ENCODE data around the gene BCL2L1.
"Not testable (repeated sequence)": the region's sequence is repeated elsewhere in the genome, so short reads cannot be mapped to it uniquely, and the experiment has no call there.

Gene BCL2L1

DNA sequence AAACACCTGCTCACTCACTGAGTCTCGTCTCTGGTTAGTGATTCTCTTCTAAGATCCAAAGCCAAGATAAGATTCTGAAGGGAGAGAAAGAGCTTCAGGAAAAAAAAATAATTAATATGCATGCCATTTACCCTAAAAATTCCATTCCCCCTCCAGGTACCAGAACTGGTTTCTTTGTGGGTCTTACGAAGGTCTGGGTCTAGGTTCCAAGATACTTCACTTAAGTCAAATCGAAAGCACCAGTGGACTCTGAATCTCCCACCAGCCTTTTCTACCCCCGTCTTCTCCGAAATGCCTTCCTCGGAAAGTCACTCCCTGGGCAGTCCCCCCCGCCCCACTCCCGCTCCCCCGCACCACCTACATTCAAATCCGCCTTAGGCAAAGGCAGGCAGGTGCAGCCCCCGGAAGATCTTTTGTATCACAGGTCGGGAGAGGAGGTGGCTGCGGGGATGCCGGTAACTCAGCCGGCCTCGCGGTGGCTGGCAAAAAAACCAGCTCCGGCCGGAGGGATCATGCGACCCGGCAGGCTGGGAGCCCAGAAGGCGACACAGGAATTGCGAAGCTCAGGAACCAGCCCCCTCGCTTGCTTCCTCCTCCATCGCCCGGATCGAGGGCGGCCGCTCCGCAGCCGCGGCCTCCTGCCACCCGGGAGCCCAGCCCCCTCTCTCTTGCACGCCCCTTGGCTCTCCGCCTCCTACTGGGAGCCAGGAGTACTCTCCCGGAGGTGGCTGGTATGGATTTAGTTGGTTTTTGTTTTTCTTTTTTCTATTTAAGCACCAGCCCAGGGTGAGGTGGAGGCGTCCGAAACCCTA lies at the start of gene BCL2L1:
Gene BCL2L1, minus strand, starts transcription at position 612 of the 812 bp plus-strand sequence. CDS start 650 bp downstream, outside the sequence.
- DNase-seq, result peak; percentile 22 to 64 (median 52)

DNA sequence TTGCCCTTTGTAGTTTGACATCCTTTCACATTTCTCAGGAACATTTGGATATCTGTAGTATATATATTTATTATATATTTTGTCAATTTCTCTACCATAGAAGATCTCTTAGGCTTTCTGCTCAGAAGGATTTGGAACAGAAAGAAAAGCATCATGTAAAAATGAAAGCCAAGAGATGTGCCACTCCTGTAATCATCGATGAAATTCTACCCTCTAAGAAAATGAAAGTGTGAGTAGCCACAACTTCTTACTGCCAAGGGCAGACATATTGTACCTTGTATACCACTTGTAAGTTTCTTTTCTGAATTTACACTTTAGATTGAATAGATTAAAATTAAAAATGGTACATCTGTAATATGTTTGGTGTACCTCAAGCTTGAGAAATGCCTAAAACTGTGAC lies 47.6 kb upstream of the BCL2L1 start:
- no peak for DNase-seq

DNA sequence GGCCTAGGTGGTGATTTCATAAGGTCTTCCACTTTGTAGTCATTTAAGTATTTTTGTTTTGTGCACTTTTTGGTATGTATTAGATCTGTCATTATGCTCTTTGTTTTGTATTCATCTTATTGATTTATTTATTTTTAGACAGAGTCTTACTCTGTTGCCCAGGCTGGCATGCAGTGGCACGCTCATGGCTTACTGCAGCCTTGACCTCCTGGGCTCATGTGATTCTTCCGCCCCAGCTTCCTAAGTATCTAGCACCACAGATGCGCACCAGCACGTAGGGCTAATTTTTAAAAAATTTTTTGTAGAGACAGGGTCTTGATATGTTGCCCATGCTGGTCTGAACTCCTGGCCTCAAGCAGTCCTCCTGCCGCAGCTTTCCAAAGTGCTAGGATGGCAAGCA lies 47.0 kb upstream of the BCL2L1 start:
- DNase-seq, result no peak

DNA sequence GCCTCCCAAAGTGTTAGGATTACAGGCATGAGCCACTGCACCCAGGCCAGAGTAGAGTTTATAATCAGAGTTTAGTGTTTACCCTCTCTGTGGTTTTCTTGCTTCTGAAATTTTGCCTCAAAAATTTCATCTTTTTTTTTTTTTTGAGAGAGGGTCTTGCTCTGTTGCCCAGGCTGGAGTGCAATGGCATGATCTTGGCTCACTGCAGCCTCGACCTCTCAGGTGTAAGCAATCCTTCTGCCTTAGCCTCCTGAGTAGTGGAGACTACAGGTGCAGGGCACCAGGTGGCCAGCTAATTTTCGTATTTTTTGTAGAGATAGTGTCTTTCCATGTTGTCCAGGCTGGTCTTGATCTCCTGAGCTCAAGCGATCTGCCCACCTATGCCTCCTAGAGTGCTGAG lies 45.1 kb upstream of the BCL2L1 start:
- no peak for DNase-seq

DNA sequence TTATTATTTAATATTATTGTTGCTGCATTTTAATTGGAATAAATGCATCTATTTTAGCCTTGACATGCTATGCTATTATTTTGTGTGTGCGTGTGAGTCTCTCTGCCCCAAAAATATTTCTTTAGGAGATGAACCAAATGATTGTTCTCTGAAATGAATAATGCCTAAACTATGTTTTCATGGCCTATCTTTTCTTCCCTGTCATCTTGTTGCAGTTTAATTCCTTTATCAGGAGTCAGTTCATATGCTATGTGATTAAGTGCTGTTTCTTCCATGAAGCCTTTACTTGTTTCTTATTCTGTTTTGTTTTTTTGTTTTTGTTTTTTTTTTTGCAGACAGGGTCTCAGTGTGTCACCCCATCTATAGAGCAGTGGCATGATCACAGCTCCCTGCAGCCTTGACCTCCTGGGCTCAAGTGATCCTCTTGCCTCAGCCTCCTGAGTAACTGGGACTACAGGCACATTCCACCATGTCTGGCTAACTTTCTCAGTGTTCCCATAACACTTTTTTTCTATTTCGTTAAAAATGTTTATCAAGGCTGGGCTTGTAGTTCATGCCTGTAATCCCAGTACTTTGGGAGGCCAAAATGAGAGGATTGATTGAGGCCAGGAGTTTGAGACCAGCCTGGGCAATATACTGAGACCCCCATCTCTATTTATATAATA lies 42.1 kb upstream of the BCL2L1 start:
- DNase-seq, result no peak

DNA sequence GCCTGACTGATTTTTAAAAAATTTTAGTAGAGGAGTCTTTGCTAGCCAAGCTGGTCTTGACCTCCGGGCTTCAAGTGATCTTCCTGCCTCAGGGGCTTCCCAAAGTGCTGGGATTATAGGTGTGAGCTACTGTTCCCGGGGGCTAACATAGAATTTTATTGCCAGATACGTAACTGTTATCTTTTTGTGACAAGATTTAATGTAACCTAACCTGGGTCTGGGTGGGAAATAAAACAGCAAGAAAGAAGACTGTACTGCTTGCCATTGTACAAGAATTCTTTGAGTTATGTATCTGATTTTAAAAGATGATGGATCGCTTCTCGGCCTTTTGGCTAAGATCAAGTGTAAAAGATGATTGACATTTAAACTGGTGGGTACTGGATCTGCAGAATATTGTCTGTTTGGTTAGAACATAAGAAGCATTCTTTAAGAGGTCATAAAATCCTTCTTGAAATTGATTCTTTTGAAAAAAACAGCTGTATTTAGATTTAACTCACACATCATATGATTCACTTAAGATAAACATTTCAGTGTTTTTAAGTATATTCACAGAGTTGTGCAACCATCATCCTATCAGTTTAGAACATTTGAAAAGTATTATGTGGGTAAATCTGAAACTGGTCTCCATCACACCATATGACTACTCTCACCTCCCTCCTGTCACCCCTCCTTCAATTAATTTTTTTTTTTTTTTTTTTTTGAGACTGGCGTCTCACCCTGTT lies 38.0 kb upstream of the BCL2L1 start:
- no peak for DNase-seq

DNA sequence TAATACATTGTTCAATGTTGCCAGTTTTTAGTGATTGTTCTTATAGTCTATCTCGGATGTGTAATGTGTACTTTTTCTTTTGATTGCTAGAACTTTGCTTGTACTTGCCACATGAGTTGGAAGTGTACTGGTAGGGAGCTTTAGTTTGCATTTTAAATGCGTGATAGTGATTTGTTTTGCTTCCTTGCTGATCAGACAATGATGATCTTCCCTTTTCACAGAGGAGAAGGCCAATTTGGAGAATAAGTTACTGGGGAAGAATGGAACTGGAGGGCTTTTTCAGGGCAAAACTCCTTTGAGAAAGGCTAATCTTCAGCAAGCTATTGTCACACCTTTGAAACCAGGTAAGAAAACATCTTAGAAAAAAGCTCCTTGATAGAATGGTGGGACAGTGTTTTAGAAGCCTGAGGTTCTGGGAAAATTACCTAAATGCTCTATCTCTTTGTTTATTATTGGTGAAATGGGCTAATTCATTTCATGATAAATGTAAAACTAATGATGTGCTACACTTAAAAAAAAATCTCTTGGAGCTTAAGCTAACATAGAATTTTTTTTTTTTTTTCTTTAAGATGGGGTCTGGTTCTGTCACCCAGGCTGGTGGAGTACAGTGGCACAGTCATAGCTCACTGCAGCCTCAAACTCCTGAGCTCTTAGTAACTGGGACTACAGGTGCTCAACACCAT lies 37.3 kb upstream of the BCL2L1 start:
- DNase-seq, result no peak

DNA sequence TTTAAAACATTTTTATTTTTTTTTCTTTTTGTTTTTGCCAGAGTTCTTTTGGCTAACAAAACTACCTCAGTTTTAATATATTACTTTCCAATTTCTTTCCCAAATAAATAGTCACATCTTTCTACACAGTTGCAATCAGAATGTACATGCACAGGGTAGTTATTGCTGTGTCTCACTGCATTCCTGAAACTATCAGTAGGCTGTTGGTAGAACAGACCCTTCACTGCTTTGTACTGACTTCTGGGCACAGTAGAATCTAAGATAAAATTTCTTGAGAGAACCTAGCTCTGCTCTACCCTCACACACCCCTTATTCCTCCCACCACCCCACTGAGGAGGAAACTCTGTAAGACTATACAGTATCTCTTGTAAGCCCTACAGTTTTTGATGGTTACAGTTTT lies 36.3 kb upstream of the BCL2L1 start:
- DNase-seq, result no peak

DNA sequence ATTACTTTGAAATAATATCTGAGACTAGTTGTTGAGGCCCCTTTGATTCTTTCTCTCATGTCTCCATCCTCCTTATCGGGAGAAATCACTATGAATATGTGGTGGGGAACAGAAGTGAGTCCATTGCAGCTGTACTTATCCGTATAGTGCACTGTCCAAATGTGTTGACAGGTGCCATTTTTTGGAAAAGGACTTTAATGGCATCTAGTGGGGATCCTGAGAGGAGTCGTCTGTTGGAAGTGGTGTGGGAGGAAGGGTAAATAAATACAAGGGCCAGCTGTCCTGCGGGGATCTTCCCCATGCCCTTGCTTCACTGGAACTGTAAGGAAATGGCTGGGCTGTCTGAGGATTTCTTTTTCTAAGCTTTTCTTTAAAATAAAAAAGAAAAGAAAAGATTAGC lies 35.9 kb upstream of the BCL2L1 start:
- DNase-seq, result no peak

DNA sequence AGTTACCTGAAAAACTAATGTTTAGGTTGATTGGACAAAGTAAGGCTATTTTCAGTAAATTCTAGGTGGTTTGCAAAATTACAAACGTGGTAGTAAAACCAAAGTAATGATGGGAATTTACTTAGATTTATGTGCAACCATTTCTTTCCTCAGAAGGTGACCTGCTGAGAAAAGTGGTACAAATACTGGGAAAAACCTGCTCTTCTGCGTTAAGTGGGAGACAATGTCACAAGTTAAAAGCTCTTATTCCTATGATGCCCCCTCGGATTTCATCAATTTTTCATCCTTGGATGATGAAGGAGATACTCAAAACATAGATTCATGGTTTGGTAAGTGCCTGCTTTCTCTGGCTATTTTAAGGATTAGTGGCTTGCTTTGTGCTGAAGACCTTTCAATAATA lies 34.6 kb upstream of the BCL2L1 start:
- no peak for DNase-seq

DNA sequence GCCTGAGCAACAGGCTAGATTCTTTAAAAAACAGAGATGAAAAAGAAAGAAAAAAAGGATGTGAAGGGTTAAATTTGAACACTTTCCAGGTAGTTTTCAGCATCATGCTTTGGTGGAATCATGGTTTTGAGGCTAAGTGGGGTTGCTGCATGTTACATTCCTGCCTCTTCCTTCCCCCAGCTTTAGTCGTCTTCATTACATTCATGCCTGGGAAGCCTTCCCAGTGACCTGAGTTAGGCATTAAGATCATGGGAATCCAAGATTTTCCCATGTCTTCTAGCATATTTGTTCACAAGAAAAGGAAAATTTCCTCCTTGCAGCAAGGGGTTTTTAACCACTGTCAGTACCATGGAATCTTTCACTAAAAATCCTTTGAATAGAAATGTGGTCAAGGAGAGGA lies 28.5 kb upstream of the BCL2L1 start:
- no peak for DNase-seq

DNA sequence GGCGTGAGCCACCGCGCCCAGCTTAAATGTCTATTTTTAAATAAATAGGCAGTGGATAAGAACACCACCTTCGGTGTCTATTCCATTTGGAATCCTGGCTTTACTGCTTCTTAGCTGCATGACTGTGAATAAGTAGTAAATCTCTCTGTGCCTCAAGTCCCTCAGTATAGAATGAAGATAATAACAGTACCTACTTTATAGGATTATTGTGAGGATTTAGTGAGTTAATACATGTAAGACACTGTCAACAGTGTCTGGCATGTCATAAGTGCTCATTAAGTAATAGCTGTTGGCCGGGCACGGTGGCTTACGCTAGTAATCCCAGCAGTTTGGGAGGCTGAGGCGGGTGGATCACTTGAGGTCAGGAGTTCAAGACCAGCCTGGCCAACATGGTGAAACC lies 26.6 kb upstream of the BCL2L1 start:
- no peak for DNase-seq

DNA sequence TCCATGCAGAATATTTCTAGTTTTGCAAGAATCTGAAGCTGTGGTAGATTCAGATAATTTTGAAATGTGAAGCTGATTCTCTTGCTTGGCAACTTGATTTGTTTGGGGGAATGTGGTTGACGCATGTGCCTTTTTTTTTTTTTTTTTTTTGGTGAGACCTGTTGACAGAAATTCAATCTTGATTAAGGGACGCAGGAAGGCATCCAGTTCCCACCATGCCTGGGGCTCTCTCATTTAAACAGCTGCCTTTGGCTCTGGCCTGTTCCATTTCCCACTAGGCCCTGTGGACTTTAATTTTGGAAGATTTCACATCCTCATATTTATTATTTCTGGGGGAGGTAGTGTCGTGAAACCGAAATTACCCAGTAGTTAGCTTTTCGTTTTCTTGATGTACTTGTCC lies 25.0 kb upstream of the BCL2L1 start:
- no peak for DNase-seq

DNA sequence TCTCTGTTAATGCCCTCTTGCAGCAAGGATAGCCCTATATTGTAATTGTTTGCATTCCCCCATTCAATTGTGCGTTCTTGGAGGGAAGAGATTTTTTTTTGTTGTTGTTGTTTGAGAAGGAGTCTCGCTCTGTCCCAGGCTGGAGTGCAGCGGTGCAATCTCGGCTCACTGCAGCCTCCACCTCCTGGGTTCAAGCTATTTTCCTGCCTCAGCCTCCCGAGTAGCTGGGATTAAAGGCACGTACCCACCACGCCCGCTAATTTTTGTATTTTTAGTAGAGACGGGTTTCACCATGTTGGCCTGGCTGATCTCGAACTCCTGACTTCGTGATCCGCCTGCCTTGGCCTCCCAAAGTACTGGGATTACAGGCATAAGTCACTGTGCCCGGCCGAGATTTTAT lies 24.4 kb upstream of the BCL2L1 start:
- DNase-seq, result not testable (repeated sequence)

DNA sequence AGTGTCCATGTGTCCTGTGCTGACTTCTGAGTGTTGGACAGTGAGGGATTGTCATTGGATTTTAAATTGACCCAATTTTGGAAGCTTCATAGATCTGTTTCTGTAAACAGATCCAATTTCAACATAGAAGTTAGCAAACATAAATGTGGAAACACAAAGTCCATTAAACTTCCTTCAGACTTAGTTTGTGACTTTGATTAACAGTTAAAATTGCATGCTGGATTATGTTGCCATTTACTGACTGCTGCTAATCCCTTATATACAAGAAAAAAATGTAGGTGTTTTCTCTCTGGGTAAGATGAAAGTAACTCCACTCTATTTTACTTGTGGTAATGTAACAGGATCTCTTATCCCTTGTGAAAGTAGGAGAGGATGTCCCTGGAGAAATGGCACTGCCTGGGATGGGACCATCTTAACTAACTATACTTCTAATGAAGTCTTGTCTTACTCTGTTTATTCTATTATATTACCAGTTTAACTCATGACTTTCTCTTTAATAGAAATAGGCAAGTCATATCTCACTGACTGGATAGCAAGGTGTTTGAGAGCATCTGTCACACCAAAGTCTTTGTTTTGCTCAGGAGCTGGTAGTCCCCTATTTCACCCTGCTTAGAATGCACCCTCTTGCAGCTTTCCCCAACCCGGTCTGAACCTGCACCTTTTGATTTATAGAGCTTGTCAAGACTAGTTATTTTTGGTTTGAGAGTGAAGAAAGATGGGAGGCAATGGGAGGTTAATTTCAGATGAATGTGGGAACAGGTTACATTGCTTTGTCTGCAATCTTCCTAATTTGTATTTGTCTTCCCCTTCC lies 23.6 kb upstream of the BCL2L1 start:
- no peak for DNase-seq

DNA sequence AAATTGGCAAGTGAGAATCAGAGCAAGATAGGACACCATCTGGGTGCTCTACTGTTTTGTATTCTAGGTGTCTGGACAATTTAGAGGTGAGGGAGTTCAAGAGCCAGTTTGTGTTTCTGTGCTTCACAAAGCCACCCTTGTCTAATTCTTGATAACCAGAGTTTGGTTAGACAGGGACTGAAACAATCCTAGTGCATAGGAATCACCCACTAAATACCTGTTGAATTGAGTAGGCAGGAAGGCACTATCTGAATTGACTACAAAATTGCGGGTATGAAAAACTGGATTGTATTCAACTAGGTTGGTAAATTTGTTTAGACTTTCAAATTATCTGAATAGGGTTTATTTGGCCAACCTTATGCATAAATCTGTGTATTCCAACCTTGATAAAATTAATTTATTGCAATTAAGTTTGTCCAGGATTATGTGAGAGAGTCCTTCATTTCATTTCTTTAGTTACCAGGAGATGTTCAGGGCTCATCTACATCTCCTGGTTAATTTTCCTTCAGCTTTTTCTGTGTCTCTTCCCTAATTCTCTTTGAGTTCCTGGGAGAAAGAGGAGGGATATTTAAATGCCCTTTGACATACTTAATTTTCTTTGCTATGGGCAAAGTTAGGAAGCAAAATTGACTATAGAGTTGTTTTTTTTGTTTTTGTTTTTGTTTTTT lies 18.1 kb upstream of the BCL2L1 start:
- DNase-seq, result no peak

DNA sequence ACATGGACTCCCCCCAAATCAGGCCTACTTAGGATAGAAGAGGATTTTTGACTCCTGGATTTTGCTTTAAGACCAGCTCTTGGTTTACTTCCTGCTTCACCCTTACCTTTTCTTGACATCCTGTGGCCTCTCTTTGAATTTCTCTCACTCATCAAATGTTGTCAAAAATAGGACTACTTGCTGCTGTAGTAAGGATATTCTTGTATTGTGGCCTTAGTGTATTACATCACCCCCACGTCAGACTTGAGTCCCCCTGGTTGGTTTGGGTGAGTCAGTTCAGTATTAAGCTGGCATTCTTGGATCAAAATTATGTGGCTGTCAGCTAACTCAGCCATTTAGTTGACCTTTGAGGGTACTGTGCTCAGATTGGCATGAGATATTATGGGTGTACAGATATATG lies 17.5 kb upstream of the BCL2L1 start:
- no peak for DNase-seq

DNA sequence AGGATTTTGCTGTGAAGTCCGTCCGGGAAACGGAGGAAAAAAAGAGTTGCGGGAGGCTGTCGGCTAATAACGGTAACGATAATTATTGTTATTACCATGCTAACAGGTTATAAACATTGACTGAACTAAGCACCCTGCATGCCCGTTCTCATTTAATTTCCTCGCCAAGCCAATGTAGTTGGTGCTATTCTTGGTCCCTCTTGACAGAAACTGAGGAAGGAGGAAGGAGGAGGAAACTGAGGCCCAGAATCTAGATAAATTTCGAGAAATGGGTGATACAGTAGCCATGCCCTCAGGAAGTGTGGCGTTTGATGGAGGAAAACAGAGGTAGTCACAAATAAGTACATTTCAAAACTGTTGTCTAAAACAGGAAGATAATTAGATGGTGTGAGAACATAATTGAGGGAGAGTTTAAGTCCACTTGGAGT lies 16.9 kb upstream of the BCL2L1 start:
- DNase-seq, result no peak

DNA sequence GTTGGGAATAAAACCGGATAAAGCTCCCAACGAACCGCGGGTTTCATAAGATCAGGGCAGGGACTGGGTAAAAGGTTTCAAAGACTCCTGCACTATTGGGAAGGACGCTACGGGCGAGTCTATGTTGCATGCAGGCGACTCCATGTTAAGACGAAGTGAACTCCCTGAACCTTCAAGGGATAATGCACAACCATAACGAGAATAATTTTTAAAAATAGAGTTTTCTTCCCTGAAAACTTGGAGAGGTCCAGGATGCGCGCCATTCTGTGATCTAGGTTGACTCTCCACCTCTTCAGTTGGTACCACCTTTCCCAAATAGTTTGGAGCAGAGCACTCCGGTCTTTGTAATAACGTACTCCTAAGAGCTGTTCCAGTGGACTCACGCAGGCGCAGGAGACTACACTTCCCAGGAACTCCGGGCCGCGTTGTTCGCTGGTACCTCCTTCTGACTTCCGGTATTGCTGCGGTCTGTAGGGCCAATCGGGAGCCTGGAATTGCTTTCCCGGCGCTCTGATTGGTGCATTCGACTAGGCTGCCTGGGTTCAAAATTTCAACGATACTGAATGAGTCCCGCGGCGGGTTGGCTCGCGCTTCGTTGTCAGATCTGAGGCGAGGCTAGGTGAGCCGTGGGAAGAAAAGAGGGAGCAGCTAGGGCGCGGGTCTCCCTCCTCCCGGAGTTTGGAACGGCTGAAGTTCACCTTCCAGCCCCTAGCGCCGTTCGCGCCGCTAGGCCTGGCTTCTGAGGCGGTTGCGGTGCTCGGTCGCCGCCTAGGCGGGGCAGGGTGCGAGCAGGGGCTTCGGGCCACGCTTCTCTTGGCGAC lies 16.3 kb upstream of the BCL2L1 start, which contains the start of gene TPX2:
Gene TPX2, plus strand, starts transcription at position 562 of the 821 bp plus-strand sequence. CDS start 18,187 bp downstream, outside the sequence.
- DNase-seq, result peak; percentile 62 to 82 (median 73)

DNA sequence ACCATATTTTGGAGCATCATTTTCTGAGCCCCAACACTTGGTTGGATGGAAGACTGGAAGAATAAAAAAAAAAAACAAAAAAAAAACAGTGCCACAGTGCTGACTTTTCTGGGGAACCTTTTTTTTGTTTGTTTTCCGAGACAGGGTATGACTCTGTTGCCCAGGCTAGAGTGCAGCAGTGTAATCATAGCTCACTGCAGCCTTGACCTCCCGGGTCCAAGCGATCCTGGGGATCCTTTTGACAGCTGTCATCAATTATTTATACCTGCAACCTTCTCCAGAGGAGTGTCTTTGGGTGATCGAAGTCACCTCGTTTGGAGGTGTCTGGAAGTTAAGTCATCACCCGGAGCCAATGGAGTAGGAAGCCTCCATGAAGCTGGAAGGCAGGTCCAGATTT lies 8.7 kb upstream of the BCL2L1 start:
- DNase-seq, result no peak
